Activated T-cell treated with anti-CD3 and anti-CD28 coated beads, Interleukin-2, amount 50 U/mL, for 72 hours (primary cell): ENCODE measurements around the gene NPAS2. TPM values are rescaled to one million over a fixed set of nuclear protein-coding genes. Genes with fewer than 3 reads are reported as not detected.

Experiments used
- ATAC-seq, 2 donors: fragments of 150-1000 bp; cut with Tn5 transposase; replicated peaks in 1 of 2; 2 replicates each; pipeline ENCODE4 v1.10.0; 2021; ENCODE audit warnings: moderate library complexity in 2 of 2, mild to moderate bottlenecking in 1 of 2
- DNase-seq, 2 donors: peaks; one replicate each; pipeline ENCODE4 v3.0.0; 2021 to 2022; ENCODE audit warnings: mixed read lengths in 1 of 2
- H3K27ac Mint-ChIP-seq: one replicate; pipeline ENCODE4 v1.8.0; 2022; ENCODE audit warnings: mild to moderate bottlenecking, moderate library complexity, mixed read lengths
- H3K27me3 Mint-ChIP-seq: one replicate; pipeline ENCODE4 v1.8.0; 2022; ENCODE audit warnings: low read depth, mixed read lengths
- H3K36me3 Mint-ChIP-seq, 2 donors: one replicate each; pipeline ENCODE4 v1.8.0; 2022; ENCODE audit warnings: mixed read lengths in 2 of 2, mild to moderate bottlenecking in 1 of 2; ENCODE audit not compliant: insufficient read depth in 2 of 2
- H3K4me1 Mint-ChIP-seq: one replicate; pipeline ENCODE4 v1.8.0; 2022; ENCODE audit warnings: low read depth, mixed read lengths
- H3K4me3 Mint-ChIP-seq, 2 donors: one replicate each; pipeline ENCODE4 v1.8.0; 2022; ENCODE audit warnings: mild to moderate bottlenecking in 2 of 2, mixed read lengths in 2 of 2, moderate library complexity in 2 of 2
- H3K9me3 Mint-ChIP-seq, 2 donors: one replicate each; pipeline ENCODE4 v1.8.0; 2022; ENCODE audit warnings: mixed read lengths in 2 of 2
- total RNA-seq, 2 donors: library from RNA; stranded (reverse); gene quantifications; one replicate each; pipeline ENCODE4 v1.2.3, GENCODE V29; 2022

The NPAS2 gene
- total RNA-seq, 2 donors from 2014 or later: 4.8 to 8.4 TPM

GRCh38 chr2:100833331-100833730 lies 13.4 kb downstream of the NPAS2 start:
- Mint-ChIP-seq H3K27ac (no peak overlapping the region), H3K36me3 (peaks cover 0 to 3% of the 10 kb centered on the region in 2 donors), H3K4me1 (no peaks in the 10 kb centered on the region), H3K4me3 (no peak overlapping the region), H3K9me3 (no peaks in the 10 kb centered on the region), H3K27me3 (no peaks in the 10 kb centered on the region)
- no peak for ATAC-seq
- DNase-seq: no peak

- H3K9me3 Mint-ChIP-seq: no peaks in the 10 kb centered on the region
- no peaks in the 10 kb centered on the region for H3K27me3 Mint-ChIP-seq
- ATAC-seq (no peak), DNase-seq (no peak)
- H3K27ac Mint-ChIP-seq: no peak overlapping the region
- no peaks in the 10 kb centered on the region for H3K4me1 Mint-ChIP-seq
- no peak overlapping the region for H3K4me3 Mint-ChIP-seq
- no peaks in the 10 kb centered on the region for H3K36me3 Mint-ChIP-seq
These were observed 14.3 kb downstream of the NPAS2 start for GRCh38 chr2:100834221-100834620.

DNA sequence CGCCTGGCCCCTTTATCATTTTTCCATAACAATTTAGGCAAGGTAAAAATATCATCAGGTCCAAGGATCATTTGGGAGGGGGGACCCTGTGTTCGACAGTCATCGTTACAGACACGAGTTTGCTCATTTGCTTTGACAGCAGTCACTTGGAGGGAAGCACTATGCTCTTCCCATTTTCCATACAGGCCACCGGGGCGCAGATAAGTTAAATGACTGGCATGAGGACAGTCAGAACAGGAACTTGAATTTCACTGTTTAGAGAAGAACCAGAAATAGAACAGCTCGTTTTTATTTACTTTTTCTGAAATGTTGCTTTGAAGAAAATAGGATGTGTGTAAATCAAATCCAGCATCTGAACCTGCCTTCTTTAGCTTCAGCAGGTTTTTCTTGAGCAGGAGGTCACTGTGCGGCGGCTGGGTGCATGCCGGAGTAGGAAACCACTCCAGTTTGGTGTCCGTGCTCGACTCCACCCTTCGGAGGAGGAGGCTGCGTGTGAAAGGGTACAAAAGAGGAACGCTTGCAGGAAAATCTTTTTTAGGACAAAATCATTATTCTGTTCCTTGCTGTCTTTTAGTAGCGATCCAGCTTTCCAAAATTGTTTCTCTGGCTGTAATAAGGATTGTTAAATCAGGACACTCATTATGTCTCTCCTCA lies 15.2 kb downstream of the NPAS2 start:
- Mint-ChIP-seq H3K4me3 (no peak overlapping the region), H3K9me3 (no peaks in the 10 kb centered on the region), H3K27ac (no peak overlapping the region), H3K36me3 (no peaks in the 10 kb centered on the region), H3K4me1 (no peaks in the 10 kb centered on the region), H3K27me3 (no peaks in the 10 kb centered on the region)
- ATAC-seq: no peak
- no peak for DNase-seq

GRCh38 chr2:100840519-100840918 lies 20.6 kb downstream of the NPAS2 start:
- peaks cover 8% of the 10 kb centered on the region for H3K4me1 Mint-ChIP-seq
- H3K36me3 Mint-ChIP-seq: peaks cover 0 to 4% of the 10 kb centered on the region in 2 donors

DNA sequence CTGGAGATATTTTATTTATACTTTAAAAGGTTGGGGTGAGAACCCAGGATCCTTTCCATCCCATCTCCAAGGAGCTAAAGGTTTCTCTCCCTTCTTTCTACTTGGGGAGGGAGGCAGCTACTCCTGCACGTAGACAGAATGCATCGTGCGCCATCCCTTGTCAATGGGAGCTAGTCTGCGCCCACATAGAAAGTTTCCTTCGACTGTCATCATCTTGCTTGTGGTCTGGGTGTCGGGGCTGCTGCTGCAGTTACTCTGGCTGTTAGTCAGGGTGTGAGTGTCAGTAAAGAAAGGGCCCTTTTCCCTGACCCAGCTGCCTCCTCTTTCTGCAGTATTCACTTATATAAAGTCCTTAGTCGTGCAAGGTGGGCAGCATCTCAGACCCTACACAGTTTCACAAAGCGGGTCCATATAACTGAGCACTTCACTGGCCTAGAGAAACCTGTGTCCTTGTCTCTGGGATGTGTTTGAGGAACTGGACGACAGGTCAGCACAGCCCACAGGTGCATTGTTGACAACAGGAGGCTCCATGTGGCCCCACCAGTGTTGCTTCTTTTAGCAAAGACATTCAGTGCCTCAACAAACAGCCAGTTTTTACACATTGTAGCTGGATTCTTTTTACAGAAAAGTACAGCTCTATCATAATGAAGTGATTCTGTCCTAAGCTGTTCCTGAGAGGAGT lies 22.4 kb downstream of the NPAS2 start:
- H3K27ac Mint-ChIP-seq: no peak overlapping the region
- H3K36me3 Mint-ChIP-seq: peaks cover 0 to 4% of the 10 kb centered on the region in 2 donors
- no peak overlapping the region for H3K4me3 Mint-ChIP-seq
- no peaks in the 10 kb centered on the region for H3K9me3 Mint-ChIP-seq
- H3K27me3 Mint-ChIP-seq: no peaks in the 10 kb centered on the region
- DNase-seq (peak in 1 of 2 donors; percentile 7), ATAC-seq (peak; percentile 45 to 57)
- H3K4me1 Mint-ChIP-seq: peaks cover 8% of the 10 kb centered on the region

More at GRCh38 chr2:100840519-100840918, 20.6 kb downstream of the NPAS2 start:
- Mint-ChIP-seq H3K27me3 (no peaks in the 10 kb centered on the region), H3K4me3 (no peak overlapping the region), H3K27ac (no peak overlapping the region), H3K9me3 (no peaks in the 10 kb centered on the region)
- no peak for ATAC-seq
- DNase-seq: no peak

GRCh38 chr2:100844514-100844913 lies 24.6 kb downstream of the NPAS2 start:
- no peak overlapping the region for H3K27ac Mint-ChIP-seq
- H3K4me3 Mint-ChIP-seq: no peak overlapping the region
- DNase-seq (no peak), ATAC-seq (peak in 1 of 2 donors; percentile 50)
- peaks cover 0 to 4% of the 10 kb centered on the region in 2 donors for H3K36me3 Mint-ChIP-seq
- no peaks in the 10 kb centered on the region for H3K27me3 Mint-ChIP-seq
- no peaks in the 10 kb centered on the region for H3K9me3 Mint-ChIP-seq
- H3K4me1 Mint-ChIP-seq: peaks cover 8% of the 10 kb centered on the region

DNA sequence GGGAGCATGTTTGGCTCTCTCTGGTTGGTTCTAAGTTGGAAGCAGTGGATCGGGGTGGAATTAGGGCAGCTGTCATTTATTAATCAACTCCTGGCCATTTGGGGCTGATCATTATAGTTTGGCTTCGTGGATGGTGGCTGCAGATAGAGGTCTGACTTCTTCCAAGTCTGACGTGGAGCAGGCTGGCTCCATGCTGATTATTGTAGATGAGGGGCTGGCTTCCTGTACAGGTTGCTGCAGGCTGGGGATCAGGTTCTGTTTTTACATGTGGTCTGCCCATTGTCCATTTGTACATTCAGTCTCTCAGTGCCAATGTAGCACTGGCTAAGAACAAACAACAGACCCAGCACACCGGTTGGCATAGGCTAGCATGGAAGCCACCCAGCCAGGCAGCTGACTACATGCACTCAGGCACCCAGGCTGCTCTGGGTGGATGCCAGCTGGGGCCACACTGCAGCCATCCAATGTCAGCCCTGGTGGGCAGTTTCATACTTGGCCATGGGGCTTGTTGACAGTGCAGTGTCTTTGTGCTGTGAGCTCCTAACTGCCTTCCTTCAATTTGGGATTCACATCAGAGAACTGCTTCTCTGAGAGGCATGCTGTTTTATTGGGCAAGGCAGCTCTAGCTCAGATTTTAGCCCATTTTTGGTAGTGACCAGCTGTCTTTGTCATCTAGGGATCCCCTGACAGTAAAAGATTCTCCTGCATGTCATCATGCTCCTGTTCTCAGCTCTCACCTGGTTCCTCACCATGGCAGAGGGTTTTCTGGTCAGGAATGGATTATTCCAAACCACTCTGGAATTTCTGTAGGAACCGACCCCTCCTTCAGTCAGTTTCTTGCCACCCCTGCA lies 25.4 kb downstream of the NPAS2 start:
- H3K4me1 Mint-ChIP-seq: peaks cover 8% of the 10 kb centered on the region
- no peaks in the 10 kb centered on the region for H3K27me3 Mint-ChIP-seq
- no peak overlapping the region for H3K27ac Mint-ChIP-seq
- peaks cover 0 to 4% of the 10 kb centered on the region in 2 donors for H3K36me3 Mint-ChIP-seq
- DNase-seq (no peak), ATAC-seq (no peak)
- no peak overlapping the region for H3K4me3 Mint-ChIP-seq
- H3K9me3 Mint-ChIP-seq: no peaks in the 10 kb centered on the region

GRCh38 chr2:100846716-100847115 lies 26.8 kb downstream of the NPAS2 start:
- Mint-ChIP-seq H3K4me3 (no peak overlapping the region), H3K27me3 (no peaks in the 10 kb centered on the region), H3K27ac (no peak overlapping the region), H3K36me3 (peaks cover 0 to 4% of the 10 kb centered on the region in 2 donors), H3K4me1 (peaks cover 8% of the 10 kb centered on the region), H3K9me3 (no peaks in the 10 kb centered on the region)
- DNase-seq (no peak), ATAC-seq (no peak)

GRCh38 chr2:100852447-100852846 lies 32.5 kb downstream of the NPAS2 start:
- no peak for ATAC-seq
- Mint-ChIP-seq H3K9me3 (no peaks in the 10 kb centered on the region), H3K27me3 (no peaks in the 10 kb centered on the region), H3K36me3 (no peaks in the 10 kb centered on the region), H3K27ac (no peak overlapping the region), H3K4me3 (no peak overlapping the region), H3K4me1 (no peaks in the 10 kb centered on the region)
- no peak for DNase-seq

DNA sequence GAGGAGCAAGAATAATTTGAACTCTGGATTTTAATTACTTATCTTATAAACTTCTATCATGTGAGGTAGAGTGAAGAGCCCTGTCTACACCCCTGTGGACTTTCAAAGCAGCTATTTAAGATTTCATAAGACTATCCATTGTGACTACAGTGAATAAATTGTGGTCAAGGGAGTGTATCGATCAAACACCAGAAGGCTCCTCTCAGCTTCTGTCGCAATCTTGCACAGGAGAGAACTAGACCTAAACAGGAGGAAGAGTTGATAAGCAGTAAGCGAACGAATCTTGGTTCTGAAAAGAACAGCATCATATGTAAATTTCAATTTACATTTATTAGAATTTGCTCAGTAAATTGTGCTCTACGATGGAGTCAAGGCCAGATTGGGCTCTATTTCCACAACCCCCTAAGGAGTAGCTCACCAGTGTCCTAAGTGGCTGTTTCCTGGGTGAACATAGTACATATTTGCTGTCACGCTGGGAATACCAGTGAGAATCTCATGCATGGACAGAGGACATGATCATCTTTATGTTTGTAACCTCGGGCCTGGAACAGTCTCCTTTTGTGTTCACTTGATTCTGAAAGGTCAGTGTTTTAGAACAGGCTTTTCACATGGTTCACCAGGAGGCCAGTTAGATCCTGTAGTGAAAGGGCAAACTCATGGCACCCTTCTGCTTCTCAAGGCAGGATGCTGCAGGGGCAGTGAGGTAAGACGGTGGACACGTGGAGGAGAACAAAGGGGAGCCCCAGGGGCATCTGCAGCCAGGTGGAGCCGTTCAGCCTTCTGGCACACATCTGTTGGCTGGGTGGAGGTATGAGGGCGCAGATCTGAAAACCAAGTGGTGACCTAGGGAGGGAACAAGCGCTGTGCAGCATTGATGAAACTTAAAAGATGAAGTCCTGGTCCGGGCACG lies 33.3 kb downstream of the NPAS2 start:
- Mint-ChIP-seq H3K4me3 (no peak overlapping the region), H3K4me1 (no peaks in the 10 kb centered on the region), H3K9me3 (no peaks in the 10 kb centered on the region), H3K27me3 (no peaks in the 10 kb centered on the region), H3K27ac (no peak overlapping the region), H3K36me3 (no peaks in the 10 kb centered on the region)
- ATAC-seq: no peak
- no peak for DNase-seq

- no peak for DNase-seq
- Mint-ChIP-seq H3K9me3 (no peaks in the 10 kb centered on the region), H3K4me3 (no peak overlapping the region), H3K27me3 (no peaks in the 10 kb centered on the region), H3K36me3 (no peaks in the 10 kb centered on the region), H3K27ac (no peak overlapping the region), H3K4me1 (no peaks in the 10 kb centered on the region)
- no peak for ATAC-seq
These were observed 34.2 kb downstream of the NPAS2 start for GRCh38 chr2:100853909-100854810.

DNA sequence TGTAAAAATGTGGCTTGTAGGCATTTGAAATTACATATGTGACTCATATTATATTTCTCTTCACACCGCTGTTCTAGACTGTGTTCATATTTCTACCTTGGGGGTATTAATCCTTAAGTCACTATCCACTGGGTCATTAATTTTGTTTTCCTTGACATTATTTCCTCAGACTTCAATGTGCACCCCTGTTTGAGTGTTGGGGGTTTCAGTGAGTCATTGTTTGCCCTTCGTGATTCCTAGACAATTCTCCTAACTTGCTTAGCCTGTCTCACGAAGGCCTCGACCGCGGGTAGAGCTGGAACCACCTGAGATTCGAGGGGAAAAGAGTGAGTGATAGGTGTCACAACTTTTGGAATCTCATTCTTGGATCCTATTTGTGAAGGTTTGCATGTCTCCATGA lies 35.1 kb downstream of the NPAS2 start:
- H3K27ac Mint-ChIP-seq: no peak overlapping the region
- H3K4me1 Mint-ChIP-seq: no peaks in the 10 kb centered on the region
- DNase-seq (no peak), ATAC-seq (no peak)
- H3K4me3 Mint-ChIP-seq: no peak overlapping the region
- H3K36me3 Mint-ChIP-seq: no peaks in the 10 kb centered on the region
- H3K9me3 Mint-ChIP-seq: no peaks in the 10 kb centered on the region
- H3K27me3 Mint-ChIP-seq: no peaks in the 10 kb centered on the region
